Right lobe of liver (tissue), 6 donors: ENCODE results near the gene THADA. TPM values are rescaled to one million over a fixed set of nuclear protein-coding genes. Genes with fewer than 3 reads are reported as not detected.

ENCODE experiments used
- ATAC-seq, 4 donors: fragments of 200-7000 bp; cut with Tn5 transposase; one replicate each; pipeline ENCODE4 v1.9.1; 2020; ENCODE audit warnings: mild to moderate bottlenecking in 4 of 4, moderate library complexity in 4 of 4
- DNase-seq, 3 donors: peaks; one replicate each; pipeline ENCODE4 v3.0.0-alpha.2; 2020
- H3K27ac ChIP-seq, 3 donors: fragments of 200-600 bp; one replicate each; pipeline ENCODE4 v1.8.0; 2022
- H3K27me3 ChIP-seq, 2 donors: fragments of 200-600 bp; one replicate each; pipeline ENCODE4 v1.8.0; 2022
- H3K36me3 ChIP-seq, 4 donors: fragments of 200-600 bp; sonication (generic) in 1 of 4; one replicate each; pipeline versions ENCODE4 v1.5.1 to v1.8.0; 2017 to 2022; ENCODE audit warnings: control low read depth in 1 of 4
- H3K4me1 ChIP-seq, 4 donors: fragments of 200-600 bp; sonication (generic) in 1 of 4; one replicate each; pipeline versions ENCODE4 v1.5.1 to v1.8.0; 2017 to 2022; ENCODE audit warnings: control low read depth in 1 of 4
- H3K4me3 ChIP-seq, 3 donors: fragments of 200-600 bp; one replicate each; pipeline ENCODE4 v1.8.0; 2022
- H3K9me3 ChIP-seq, 4 donors: fragments of 200-600 bp; sonication (generic) in 1 of 4; one replicate each; pipeline versions ENCODE4 v1.5.1 to v1.8.0; 2017 to 2022; ENCODE audit warnings: control low read depth in 1 of 4
- POLR2A ChIP-seq: fragments of 450-650 bp; IDR thresholded peaks from one replicate; pipeline ENCODE4 v1.6.1; 2017; ENCODE audit warnings: antibody characterized with exemption, mild to moderate bottlenecking
- WGBS: methylation state at CpG from one replicate; pipeline ENCODE4 v1.1.6; 2018; ENCODE audit warnings: low coverage, low lambda C conversion rate; ENCODE audit not compliant: insufficient coverage; ENCODE audit errors: missing lambda C conversion rate; 5-methylcytosine and 5-hydroxymethylcytosine counted together
- intact Hi-C, 2 donors: fragments of 100-400 bp; cut with DNase I; formaldehyde crosslinking; loops; one replicate each; pipeline versions ENCODE4 v1.11.2 to v1.14.1; 2022
- total RNA-seq, 6 experiments: library from RNA; depleted of rRNA in 2 of 6; stranded (reverse); fragments of >200 nt in 2 of 6; fragmentation: NEBNext Ultra II Directional in 3 of 6; extraction: Animal tissue kit (Norgen Biotek cat#: 25700) in 3 of 6; gene quantifications; one replicate each; pipeline versions ENCODE4 v1.1.0 to v1.2.4, GENCODE V29; 2016 to 2023
- TF ChIP-seq, protein P1 (sequence below), 4 donors: fragments of 200-600 bp in 3 of 4; fragments of 450-650 bp in 1 of 4; IDR thresholded peaks; one replicate each; pipeline versions ENCODE4 v1.5.1 to v1.8.0; 2016 to 2022; ENCODE audit warnings: antibody characterized with exemption in 4 of 4, mild to moderate bottlenecking in 2 of 4
- donor health status: DM: no; HTN: yes; CAD: no.
- donor health status: DM: no; HTN: no; CAD: no.
- donor health status: DM: no; HTN: no; CAD: no.
- donor health status: DM: no; HTN: yes; CAD: no.
- donor health status: DM: no; HTN: yes; CAD: no.

Gene THADA
- total RNA-seq, 6 experiments from 2014 or later, result 12.2 to 21.6 (median 14.0) TPM

- peaks cover 0 to 23% (median 10%) of the 10 kb centered on the region in 4 donors for H3K4me1 ChIP-seq
- no peak for TF ChIP-seq POLR2A
- TF ChIP-seq, protein P1, sequence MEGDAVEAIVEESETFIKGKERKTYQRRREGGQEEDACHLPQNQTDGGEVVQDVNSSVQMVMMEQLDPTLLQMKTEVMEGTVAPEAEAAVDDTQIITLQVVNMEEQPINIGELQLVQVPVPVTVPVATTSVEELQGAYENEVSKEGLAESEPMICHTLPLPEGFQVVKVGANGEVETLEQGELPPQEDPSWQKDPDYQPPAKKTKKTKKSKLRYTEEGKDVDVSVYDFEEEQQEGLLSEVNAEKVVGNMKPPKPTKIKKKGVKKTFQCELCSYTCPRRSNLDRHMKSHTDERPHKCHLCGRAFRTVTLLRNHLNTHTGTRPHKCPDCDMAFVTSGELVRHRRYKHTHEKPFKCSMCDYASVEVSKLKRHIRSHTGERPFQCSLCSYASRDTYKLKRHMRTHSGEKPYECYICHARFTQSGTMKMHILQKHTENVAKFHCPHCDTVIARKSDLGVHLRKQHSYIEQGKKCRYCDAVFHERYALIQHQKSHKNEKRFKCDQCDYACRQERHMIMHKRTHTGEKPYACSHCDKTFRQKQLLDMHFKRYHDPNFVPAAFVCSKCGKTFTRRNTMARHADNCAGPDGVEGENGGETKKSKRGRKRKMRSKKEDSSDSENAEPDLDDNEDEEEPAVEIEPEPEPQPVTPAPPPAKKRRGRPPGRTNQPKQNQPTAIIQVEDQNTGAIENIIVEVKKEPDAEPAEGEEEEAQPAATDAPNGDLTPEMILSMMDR (IDR thresholded peaks at IDR 0.05), result no peak
- no peaks in the 10 kb centered on the region for H3K9me3 ChIP-seq
- intact Hi-C loops, result no loop called here
- 49% methylated on average over 2 of the region's 2 CpGs for WGBS
- ATAC-seq, result peak; percentile 31 to 44 (median 38)
- no peak for DNase-seq
- H3K27ac ChIP-seq, result peak overlapping the region in 2 of 3 donors; percentile 34 to 40
- H3K27me3 ChIP-seq, result no peaks in the 10 kb centered on the region
- no peaks in the 10 kb centered on the region for H3K36me3 ChIP-seq
- no peak overlapping the region for H3K4me3 ChIP-seq
Measured at GRCh38 chr2:43519643-43520221, 76.1 kb downstream of the THADA start.

GRCh38 chr2:43518718-43519117, 77.1 kb downstream of the THADA start:
- TF ChIP-seq, protein P1 (IDR thresholded peaks at IDR 0.05), result no peak
- TF ChIP-seq POLR2A, result no peak
- Histone ChIP-seq H3K27ac (peak overlapping the region in 2 of 3 donors; percentile 7 to 34), H3K4me3 (no peak overlapping the region), H3K27me3 (no peaks in the 10 kb centered on the region), H3K4me1 (peaks cover 0 to 23% (median 10%) of the 10 kb centered on the region in 4 donors), H3K9me3 (no peaks in the 10 kb centered on the region), H3K36me3 (no peaks in the 10 kb centered on the region)
- intact Hi-C loops, result no loop called here
- ATAC-seq (no peak), DNase-seq (no peak)
- WGBS, result 93% methylated on average over 2 of the region's 2 CpGs

GRCh38 chr2:43518181-43518580, 77.7 kb downstream of the THADA start:
- Histone ChIP-seq H3K9me3 (no peaks in the 10 kb centered on the region), H3K27me3 (no peaks in the 10 kb centered on the region), H3K4me1 (peaks cover 0 to 23% (median 10%) of the 10 kb centered on the region in 4 donors), H3K4me3 (no peak overlapping the region), H3K36me3 (no peaks in the 10 kb centered on the region), H3K27ac (peak overlapping the region in 2 of 3 donors; percentile 7 to 34)
- TF ChIP-seq POLR2A, result no peak
- TF ChIP-seq, protein P1 (IDR thresholded peaks at IDR 0.05), result no peak
- no peak for DNase-seq
- intact Hi-C loops, result no loop called here
- peak in 2 of 4 donors; percentile 11 to 22 for ATAC-seq
- 23% methylated on average over 1 of the region's 1 CpG for WGBS

- Histone ChIP-seq H3K4me1 (peaks cover 0 to 23% (median 10%) of the 10 kb centered on the region in 4 donors), H3K9me3 (no peaks in the 10 kb centered on the region), H3K27ac (peak overlapping the region; percentile 33 to 61 (median 36)), H3K4me3 (no peak overlapping the region), H3K36me3 (no peaks in the 10 kb centered on the region), H3K27me3 (no peaks in the 10 kb centered on the region)
- intact Hi-C loops, result no loop called here
- peak; percentile 50 to 82 (median 65) for ATAC-seq
- TF ChIP-seq, protein P1 (IDR thresholded peaks at IDR 0.05), result no peak
- TF ChIP-seq POLR2A, result no peak
- 33% methylated on average over 5 of the region's 5 CpGs for WGBS
- no peak for DNase-seq
Measured at GRCh38 chr2:43515807-43516497, 79.9 kb downstream of the THADA start.
